IMR-90 (cell line): Measurements from ENCODE around the gene P2RY14. TPM values are rescaled to one million over a fixed set of nuclear protein-coding genes. Genes with fewer than 3 reads are reported as not detected.

ENCODE experiments used
- ATAC-seq: fragments of 200-7000 bp; cut with Tn5 transposase; 2 replicates; pipeline ENCODE4 v1.9.1; 2020; ENCODE audit warnings: low read depth, mild to moderate bottlenecking, moderate library complexity
- BruUV-seq: library from RNA; stranded (reverse); fragments of 400-500 nt; replicated peaks from 2 replicates; lab custom pipeline; 2021; lab: Mats Ljungman, UMichigan
- CTCF ChIA-PET: fragments of 300-600 bp; formaldehyde crosslinking; extraction: SDS; loops from one replicate; lab custom pipeline; 2021; ENCODE audit warnings: antibody characterized with exemption; lab: Yijun Ruan, JAX
- POLR2A ChIA-PET: fragments of 300-600 bp; sonication (Branson Sonifier 250); formaldehyde crosslinking; loops from one replicate; lab custom pipeline; 2022; ENCODE audit warnings: antibody characterized with exemption; ENCODE audit not compliant: unreplicated experiment; lab: Charles Lee
- DNase-seq: peaks from one replicate; pipeline ENCODE4 v3.0.0; 2013
- H2AFZ ChIP-seq: replicated peaks from 2 replicates; pipeline ENCODE3; 2013; ENCODE audit warnings: low read length, mild to moderate bottlenecking; ENCODE audit not compliant: poor library complexity
- H2AK5ac ChIP-seq: 2 replicates; pipeline ENCODE4 v1.6.1; 2013; ENCODE audit warnings: low read depth, low read length, inconsistent platforms
- H2AK9ac ChIP-seq: replicated peaks from 2 replicates; pipeline ENCODE3; 2013; ENCODE audit warnings: mild to moderate bottlenecking, low read depth, low read length, moderate library complexity; ENCODE audit not compliant: poor library complexity
- H2BK120ac ChIP-seq: 2 replicates; pipeline ENCODE4 v1.6.1; 2013; ENCODE audit warnings: low read depth, low read length, inconsistent platforms
- H2BK15ac ChIP-seq: 3 replicates; pipeline ENCODE4 v1.6.1; 2013; ENCODE audit warnings: low read depth, low read length, inconsistent platforms
- H2BK20ac ChIP-seq: 2 replicates; pipeline ENCODE4 v1.6.1; 2013; ENCODE audit warnings: low read depth, mild to moderate bottlenecking, inconsistent platforms, low read length, moderate library complexity
- H2BK5ac ChIP-seq: 2 replicates; pipeline ENCODE4 v1.6.1; 2013; ENCODE audit warnings: mild to moderate bottlenecking, low read depth, low read length, inconsistent platforms; ENCODE audit not compliant: poor library complexity, severe bottlenecking
- H3K14ac ChIP-seq: replicated peaks from 2 replicates; pipeline ENCODE4 v1.6.1; 2013; ENCODE audit warnings: low read depth, low read length, inconsistent platforms
- H3K18ac ChIP-seq: 2 replicates; pipeline ENCODE4 v1.6.1; 2013; ENCODE audit warnings: low read depth, low read length, control low read depth
- H3K23ac ChIP-seq: 2 replicates; pipeline ENCODE4 v1.6.1; 2013; ENCODE audit warnings: low read depth, low read length, inconsistent platforms
- H3K27ac ChIP-seq: 2 replicates; pipeline ENCODE4 v1.5.1; 2013; ENCODE audit warnings: mild to moderate bottlenecking, control low read depth, low read length; ENCODE audit not compliant: insufficient read depth
- H3K27me3 ChIP-seq: 2 replicates; pipeline ENCODE4 v1.6.1; 2013; ENCODE audit warnings: low read length; ENCODE audit not compliant: control insufficient read depth, insufficient read depth
- H3K36me3 ChIP-seq: 2 replicates; pipeline ENCODE4 v1.6.1; 2013; ENCODE audit warnings: low read length, mixed read lengths; ENCODE audit not compliant: control insufficient read depth, insufficient read depth
- H3K4ac ChIP-seq: 2 replicates; pipeline ENCODE4 v1.6.1; 2013; ENCODE audit warnings: low read depth, low read length, inconsistent platforms
- H3K4me1 ChIP-seq: 2 replicates; pipeline ENCODE4 v1.6.1; 2013; ENCODE audit warnings: low read length, mixed read lengths; ENCODE audit not compliant: control insufficient read depth, insufficient read depth
- H3K4me2 ChIP-seq: 2 replicates; pipeline ENCODE4 v1.6.1; 2013; ENCODE audit warnings: low read depth, mild to moderate bottlenecking, control low read depth, low read length, moderate library complexity
- H3K4me3 ChIP-seq: 2 replicates; pipeline ENCODE4 v1.5.1; 2013; ENCODE audit warnings: low read depth, mild to moderate bottlenecking, control low read depth, low read length, moderate library complexity; ENCODE audit not compliant: insufficient read depth
- H3K56ac ChIP-seq: 2 replicates; pipeline ENCODE4 v1.6.1; 2013; ENCODE audit warnings: low read length, inconsistent platforms; ENCODE audit not compliant: insufficient read depth; ENCODE audit errors: extremely low read depth
- H3K79me1 ChIP-seq, 2 experiments: 2 replicates each; pipeline ENCODE4 v1.6.1; 2013; ENCODE audit warnings: low read length in 2 of 2, inconsistent platforms in 1 of 2, low read depth in 1 of 2
- H3K9ac ChIP-seq: 2 replicates; pipeline ENCODE4 v1.6.1; 2013; ENCODE audit warnings: low read depth, low read length, control low read depth
- H3K9me1 ChIP-seq: 2 replicates; pipeline ENCODE4 v1.6.1; 2013; ENCODE audit warnings: low read length, inconsistent platforms; ENCODE audit not compliant: insufficient read depth
- H3K9me3 ChIP-seq: 2 replicates; pipeline ENCODE4 v1.6.1; 2013; ENCODE audit warnings: low read length; ENCODE audit not compliant: control insufficient read depth, insufficient read depth
- H4K20me1 ChIP-seq: 2 replicates; pipeline ENCODE4 v1.6.1; 2013; ENCODE audit warnings: low read length, inconsistent platforms; ENCODE audit not compliant: insufficient read depth
- H4K5ac ChIP-seq: 2 replicates; pipeline ENCODE4 v1.6.1; 2013; ENCODE audit warnings: mild to moderate bottlenecking, low read depth, low read length, control low read depth
- H4K8ac ChIP-seq, 2 experiments: 2 replicates each; pipeline ENCODE4 v1.6.1; 2013; ENCODE audit warnings: low read depth in 2 of 2, low read length in 2 of 2, control low read depth in 1 of 2, inconsistent platforms in 1 of 2
- H4K91ac ChIP-seq: 2 replicates; pipeline ENCODE4 v1.6.1; 2013; ENCODE audit warnings: low read depth, low read length, inconsistent platforms; ENCODE audit not compliant: insufficient read depth
- BHLHE40 ChIP-seq: fragments of 150-350 bp; IDR thresholded peaks from 2 replicates; pipeline ENCODE4 v1.6.1; 2016; ENCODE audit warnings: mild to moderate bottlenecking, low read depth, low read length
- CEBPB ChIP-seq: IDR thresholded peaks from 2 replicates; pipeline ENCODE4 v1.6.1; 2012; ENCODE audit warnings: low read depth, low read length, improper control_type of control experiment
- CHD1 ChIP-seq: IDR thresholded peaks from 2 replicates; pipeline ENCODE4 v1.6.1; 2012; ENCODE audit warnings: low read depth, low read length, improper control_type of control experiment
- CTCF ChIP-seq: conservative IDR thresholded peaks from 2 replicates; pipeline ENCODE4 v1.5.1; 2012; ENCODE audit warnings: mild to moderate bottlenecking, low read depth, low read length, improper control_type of control experiment
- ELK1 ChIP-seq: fragments of 150-350 bp; IDR thresholded peaks from 2 replicates; pipeline ENCODE4 v1.6.1; 2016; ENCODE audit warnings: low read depth, mild to moderate bottlenecking, low read length, moderate library complexity, borderline replicate concordance
- FOS ChIP-seq: fragments of 150-350 bp; IDR thresholded peaks from 2 replicates; pipeline ENCODE4 v1.6.1; 2016; ENCODE audit warnings: low read depth, low read length
- MAFK ChIP-seq: IDR thresholded peaks from 2 replicates; pipeline ENCODE4 v1.6.1; 2012; ENCODE audit warnings: low read depth, low read length, improper control_type of control experiment
- MAZ ChIP-seq: IDR thresholded peaks from 2 replicates; pipeline ENCODE4 v1.6.1; 2012; ENCODE audit warnings: low read depth, mild to moderate bottlenecking, low read length, improper control_type of control experiment, moderate library complexity, borderline replicate concordance
- MXI1 ChIP-seq: IDR thresholded peaks from 2 replicates; pipeline ENCODE4 v1.6.1; 2012; ENCODE audit warnings: low read depth, mild to moderate bottlenecking, low read length, moderate library complexity, borderline replicate concordance
- NFE2L2 ChIP-seq: fragments of 150-350 bp; IDR thresholded peaks from 2 replicates; pipeline ENCODE4 v1.6.1; 2016; ENCODE audit warnings: low read depth, mild to moderate bottlenecking, low read length
- POLR2A ChIP-seq: IDR thresholded peaks from 2 replicates; pipeline ENCODE4 v1.6.1; 2012; ENCODE audit warnings: mild to moderate bottlenecking, low read depth, low read length
- RAD21 ChIP-seq: IDR thresholded peaks from 2 replicates; pipeline ENCODE4 v1.6.1; 2012; ENCODE audit warnings: low read length, improper control_type of control experiment
- RCOR1 ChIP-seq: IDR thresholded peaks from 2 replicates; pipeline ENCODE4 v1.6.1; 2012; ENCODE audit warnings: mild to moderate bottlenecking, low read length, improper control_type of control experiment; ENCODE audit not compliant: insufficient replicate concordance
- RFX5 ChIP-seq: IDR thresholded peaks from 2 replicates; pipeline ENCODE4 v1.8.0; 2012; ENCODE audit warnings: low read depth, mild to moderate bottlenecking, low read length, moderate library complexity
- SMC3 ChIP-seq: fragments of 150-350 bp; IDR thresholded peaks from 2 replicates; pipeline ENCODE4 v1.6.1; 2016; ENCODE audit warnings: low read depth, mild to moderate bottlenecking, antibody characterized with exemption, low read length, moderate library complexity
- USF2 ChIP-seq: fragments of 150-350 bp; IDR thresholded peaks from 2 replicates; pipeline ENCODE4 v1.6.1; 2017; ENCODE audit warnings: mild to moderate bottlenecking, antibody characterized with exemption, low read length, low read depth
- WGBS, 2 experiments: methylation state at CpG; one replicate each; pipeline versions ENCODE4 v1.1.5 to v1.1.7; 2013; ENCODE audit warnings: missing lambda C conversion rate in 2 of 2; ENCODE audit not compliant: insufficient read length in 1 of 2; ENCODE audit errors: extremely low coverage in 2 of 2; 5-methylcytosine and 5-hydroxymethylcytosine counted together
- dilution Hi-C: fragments of 300-500 bp; cut with HindIII; formaldehyde crosslinking; loops from one replicate; pipeline ENCODE4 v1.14.3; 2018; ENCODE audit warnings: low sequenced_read_pairs; ENCODE audit not compliant: unreplicated experiment
- in situ Hi-C: fragments of 300-500 bp; cut with MboI; formaldehyde crosslinking; loops from 3 replicates; pipeline ENCODE4 v1.14.3; 2019; ENCODE audit warnings: low sequenced_read_pairs, inconsistent platforms, mixed read lengths
- intact Hi-C: fragments of 100-400 bp; cut with micrococcal nuclease; formaldehyde crosslinking; loops from 2 replicates; pipeline ENCODE4 v1.10.0; 2022
- polyA plus RNA-seq, 3 experiments: library from polyadenylated mRNA; depleted of rRNA; stranded (reverse); fragments of >200 nt; gene quantifications; 2 replicates each; pipeline ENCODE4 v1.2.3, GENCODE V29; 2012; ENCODE audit warnings: low replicate concordance in 1 of 3
- total RNA-seq: library from RNA; depleted of rRNA; stranded (reverse); fragments of >200 nt; gene quantifications from 2 replicates; pipeline ENCODE4 v1.2.3, GENCODE V29; 2012

P2RY14 gene
- total and polyA plus RNA-seq, 2 of the 4 experiments (the other 2 are of a cell fraction), result not detected

GRCh38 chr3:151248772-151249337 lies 29.5 kb downstream of the P2RY14 start:
- H2BK20ac ChIP-seq, result no peak overlapping the region
- ChIA-PET POLR2A (no interaction called here), CTCF (no interaction called here)
- intact Hi-C loops (no loop called here), dilution Hi-C loops (no loop called here), in situ Hi-C loops (no loop called here)
- H4K91ac ChIP-seq, result no peak overlapping the region
- no peak overlapping the region for H3K4ac ChIP-seq
- H3K23ac ChIP-seq, result no peak overlapping the region
- H2AK5ac ChIP-seq, result no peak overlapping the region
- no peak overlapping the region for H4K5ac ChIP-seq
- no peak overlapping the region for H3K18ac ChIP-seq
- TF ChIP-seq SMC3 (no peak), POLR2A (no peak), NFE2L2 (no peak), CEBPB (no peak), USF2 (no peak), MAFK (no peak), MAZ (no peak), RAD21 (no peak), FOS (no peak), RFX5 (no peak), BHLHE40 (no peak), MXI1 (no peak), CHD1 (no peak), CTCF (no peak), ELK1 (no peak), RCOR1 (no peak)
- no peaks in the 10 kb centered on the region for H3K9me1 ChIP-seq
- 0% methylated on average over 1 of the region's 3 CpGs; no CpG with 5 or more reads in 1 of the 2 experiments for WGBS, 2 experiments
- no peak overlapping the region for H4K8ac ChIP-seq
- no peak overlapping the region for H2BK120ac ChIP-seq
- DNase-seq, result no peak
- H4K20me1 ChIP-seq, result no peaks in the 10 kb centered on the region
- H2AFZ ChIP-seq, result no peak overlapping the region
- 0 out of 2 replicates have a peak, but pooled peaks cover 2% of the 10 kb centered on the region for H3K4me1 ChIP-seq
- H3K4me2 ChIP-seq, result peak overlapping the region; percentile 47; the same call in 1 of the 2 replicates
- no peak overlapping the region for H3K14ac ChIP-seq
- H3K9me3 ChIP-seq, result no peaks in the 10 kb centered on the region
- no peak overlapping the region for H2AK9ac ChIP-seq
- no peak overlapping the region for H3K9ac ChIP-seq
- no peak for ATAC-seq
- H3K56ac ChIP-seq, result no peak overlapping the region
- BruUV-seq, result no TSS peak
- no peak overlapping the region for H2BK15ac ChIP-seq
- no peaks in the 10 kb centered on the region for H3K79me1 ChIP-seq
- H3K27me3 ChIP-seq, result no peaks in the 10 kb centered on the region
- H3K4me3 ChIP-seq, result no peak overlapping the region
- H3K36me3 ChIP-seq, result no peaks in the 10 kb centered on the region
- H3K27ac ChIP-seq, result no peak overlapping the region
- H2BK5ac ChIP-seq, result no peak overlapping the region
